HG03159 (cell line): ENCODE results near the gene FUZ.
"Not testable (repeated sequence)": the region's sequence is repeated elsewhere in the genome, so short reads cannot be mapped to it uniquely, and the experiment has no call there.

Source experiments
- ATAC-seq: cut with Tn5 transposase; IDR thresholded peaks from one replicate; pipeline ENCODE4 v1.9.1; 2021; ENCODE audit warnings: mild to moderate bottlenecking, moderate library complexity; ENCODE audit not compliant: unreplicated experiment

Gene FUZ

GRCh38 chr19:49833599-49833998 is 20.5 kb upstream of the FUZ start:
- no peak for ATAC-seq

- no peak for ATAC-seq
Observed at GRCh38 chr19:49832556-49832955, 19.5 kb upstream of the FUZ start.

GRCh38 chr19:49831592-49831991 is 18.5 kb upstream of the FUZ start:
- no peak for ATAC-seq

- no peak for ATAC-seq
Observed at GRCh38 chr19:49830766-49831165, 17.7 kb upstream of the FUZ start.

GRCh38 chr19:49829721-49830120 is 16.6 kb upstream of the FUZ start:
- no peak for ATAC-seq

GRCh38 chr19:49829200-49829599 is 16.1 kb upstream of the FUZ start:
- no peak for ATAC-seq

- no peak for ATAC-seq
Observed at GRCh38 chr19:49827034-49827433, 13.9 kb upstream of the FUZ start.

GRCh38 chr19:49824662-49825061 is 11.6 kb upstream of the FUZ start:
- no peak for ATAC-seq

- no peak for ATAC-seq
Observed at GRCh38 chr19:49823472-49823871, 10.4 kb upstream of the FUZ start.

GRCh38 chr19:49820125-49820524 is 7.0 kb upstream of the FUZ start:
- ATAC-seq = no peak

- not testable (repeated sequence) for ATAC-seq
Observed at GRCh38 chr19:49819452-49820115, 6.5 kb upstream of the FUZ start.

GRCh38 chr19:49818649-49819370 is 5.7 kb upstream of the FUZ start:
- no peak for ATAC-seq

GRCh38 chr19:49817964-49818648 is 5.0 kb upstream of the FUZ start, which contains the start of gene MED25:
Gene MED25, plus strand, starts transcription at chr19:49818289. Its CDS starts 53 bp downstream, at chr19:49818342.
- ATAC-seq = peak; percentile 56

- no peak for ATAC-seq
Observed at GRCh38 chr19:49816590-49816989, 3.5 kb upstream of the FUZ start.

- ATAC-seq = no peak
Observed at GRCh38 chr19:49814010-49814409, 918 bp upstream of the FUZ start.

- ATAC-seq = no peak
Observed at GRCh38 chr19:49812452-49812996, 568 bp downstream of the FUZ start.

GRCh38 chr19:49811328-49811727 is 1.8 kb downstream of the FUZ start:
- no peak for ATAC-seq

GRCh38 chr19:49809941-49810389 is 3.1 kb downstream of the FUZ start:
- no peak for ATAC-seq

GRCh38 chr19:49809160-49809940 is 3.7 kb downstream of the FUZ start:
- no peak for ATAC-seq

- no peak for ATAC-seq
Observed at GRCh38 chr19:49808711-49809159, 4.4 kb downstream of the FUZ start.
